ENCODE measurements around the gene GPR78. TPM values are rescaled to one million over a fixed set of nuclear protein-coding genes. Genes with fewer than 3 reads are reported as not detected.

The GPR78 gene
- total and polyA plus RNA-seq, 4 donors, result not detected

GRCh38 chr4:8585721-8586212 is 5.6 kb downstream of the GPR78 start (continued):
- TF ChIP-seq ZBTB33 (IDR thresholded peaks at IDR 0.05), result no peak
- no peak for TF ChIP-seq GABPA (IDR thresholded peaks at IDR 0.05 in 1 of 2, conservative IDR thresholded peaks at IDR 0.05 in 1 of 2)
- no peak for TF ChIP-seq FOXA2 (IDR thresholded peaks at IDR 0.05)
- no peak for TF ChIP-seq TAF1 (conservative IDR thresholded peaks at IDR 0.05)
- TF ChIP-seq RAD21 (IDR thresholded peaks at IDR 0.05), result no peak

- Histone ChIP-seq H3K4me1 (ENCODE audit: control insufficient read depth in 4 of 4, insufficient read depth in 4 of 4, low read length in 3 of 4) (no peaks in the 10 kb centered on the region), H3K4me3 (ENCODE audit: low read depth in 1 of 3, low read length in 3 of 3) (no peak overlapping the region), H3K36me3 (ENCODE audit: control insufficient read depth in 4 of 4, insufficient read depth in 3 of 4, low read depth in 1 of 4, low read length in 3 of 4) (no peaks in the 10 kb centered on the region), H3K9ac (ENCODE audit: low read depth in 1 of 2, low read length in 2 of 2) (no peak overlapping the region), H3K27ac (ENCODE audit: low read depth in 1 of 2, low read length in 2 of 2) (no peak overlapping the region), H3K27me3 (ENCODE audit: control insufficient read depth in 4 of 4, insufficient read depth in 4 of 4, low read length in 3 of 4) (peaks cover 0 to 3% (median 2%) of the 10 kb centered on the region in 4 donors), H3K9me3 (ENCODE audit: control insufficient read depth in 4 of 4, low read length in 3 of 4) (no peaks in the 10 kb centered on the region)
- TF ChIP-seq FOXA2 (IDR thresholded peaks at IDR 0.05) (no peak), NR2F2 (IDR thresholded peaks at IDR 0.05) (no peak), EGR1 (IDR thresholded peaks at IDR 0.05; ENCODE audit: low read depth in 2 of 2) (no peak), HNF4A (conservative IDR thresholded peaks at IDR 0.05) (no peak), SP1 (IDR thresholded peaks at IDR 0.05) (no peak), FOXA1 (IDR thresholded peaks at IDR 0.05) (no peak), TAF1 (conservative IDR thresholded peaks at IDR 0.05) (no peak), ZBTB33 (IDR thresholded peaks at IDR 0.05) (no peak), HNF4G (IDR thresholded peaks at IDR 0.05) (no peak), RAD21 (IDR thresholded peaks at IDR 0.05) (no peak), RXRA (IDR thresholded peaks at IDR 0.05) (no peak)
- no peak for DNase-seq (ENCODE audit: low spot score)
- 49% methylated on average over 5 of the region's 5 CpGs for WGBS
These were observed 6.1 kb downstream of the GPR78 start for GRCh38 chr4:8586246-8586645.

- 72% methylated on average over 37 of the region's 37 CpGs for WGBS
- no peak for DNase-seq (ENCODE audit: low spot score)
- Histone ChIP-seq H3K27ac (ENCODE audit: low read depth in 1 of 2, low read length in 2 of 2) (no peak overlapping the region), H3K9ac (ENCODE audit: low read depth in 1 of 2, low read length in 2 of 2) (no peak overlapping the region), H3K4me1 (ENCODE audit: control insufficient read depth in 4 of 4, insufficient read depth in 4 of 4, low read length in 3 of 4) (no peaks in the 10 kb centered on the region), H3K36me3 (ENCODE audit: control insufficient read depth in 4 of 4, insufficient read depth in 3 of 4, low read depth in 1 of 4, low read length in 3 of 4) (no peaks in the 10 kb centered on the region), H3K4me3 (ENCODE audit: low read depth in 1 of 3, low read length in 3 of 3) (no peak overlapping the region), H3K27me3 (ENCODE audit: control insufficient read depth in 4 of 4, insufficient read depth in 4 of 4, low read length in 3 of 4) (peaks cover 0 to 6% (median 2%) of the 10 kb centered on the region in 4 donors), H3K9me3 (ENCODE audit: control insufficient read depth in 4 of 4, low read length in 3 of 4) (no peaks in the 10 kb centered on the region)
- TF ChIP-seq NR2F2 (IDR thresholded peaks at IDR 0.05) (no peak), FOXA1 (IDR thresholded peaks at IDR 0.05) (no peak), YY1 (IDR thresholded peaks at IDR 0.05) (no peak), RAD21 (IDR thresholded peaks at IDR 0.05) (no peak), REST (IDR thresholded peaks at IDR 0.05) (no peak), HNF4A (conservative IDR thresholded peaks at IDR 0.05) (no peak), MAX (IDR thresholded peaks at IDR 0.05) (no peak), ATF3 (IDR thresholded peaks at IDR 0.05) (no peak), RXRA (IDR thresholded peaks at IDR 0.05) (no peak), TAF1 (conservative IDR thresholded peaks at IDR 0.05) (no peak), FOXA2 (IDR thresholded peaks at IDR 0.05) (no peak), CTCF (IDR thresholded peaks at IDR 0.05; ENCODE audit: low read depth, low read length, missing input control) (no peak)
These were observed 6.7 kb downstream of the GPR78 start for GRCh38 chr4:8586671-8587468.
